Thoracic aorta (tissue), 2 donors: ENCODE results near the gene PSMG2. TPM values are rescaled to one million over a fixed set of nuclear protein-coding genes. Genes with fewer than 3 reads are reported as not detected.
A peak's percentile ranks its signal among the peaks of the same experiment; 100 is the strongest.

ENCODE experiments used
- ATAC-seq: fragments of 150-250 bp; one replicate; pipeline ENCODE4 v1.8.0; 2017; ENCODE audit warnings: low read depth; ENCODE audit not compliant: insufficient number of reproducible peaks, low FRiP score
- DNase-seq: peaks from one replicate; pipeline ENCODE4 v3.0.0-alpha.2; 2020; ENCODE audit warnings: low spot score
- H3K27ac ChIP-seq, 2 donors: fragments of 200-600 bp; sonication (generic); 1 replicate in 1 of 2; 2 replicates in 1 of 2; pipeline ENCODE4 v1.5.1; 2016; ENCODE audit warnings: mild to moderate bottlenecking in 2 of 2, moderate library complexity in 2 of 2
- H3K27me3 ChIP-seq: fragments of 200-600 bp; sonication (generic); replicated peaks from 2 replicates; pipeline ENCODE4 v1.6.0; 2016; ENCODE audit warnings: mild to moderate bottlenecking; ENCODE audit not compliant: insufficient read depth
- H3K36me3 ChIP-seq: fragments of 200-600 bp; sonication (generic); one replicate; pipeline ENCODE4 v1.5.1; 2016
- H3K4me1 ChIP-seq, 2 donors: fragments of 200-600 bp; sonication (generic); 1 replicate in 1 of 2; 2 replicates in 1 of 2; pipeline versions ENCODE4 v1.5.1 to v1.6.0; 2016; ENCODE audit warnings: low read depth in 2 of 2, mild to moderate bottlenecking in 1 of 2; ENCODE audit not compliant: control insufficient read depth in 1 of 2
- H3K4me3 ChIP-seq: fragments of 200-600 bp; sonication (generic); 2 replicates; pipeline ENCODE4 v1.5.1; 2016; ENCODE audit warnings: mild to moderate bottlenecking
- H3K9me3 ChIP-seq: fragments of 200-600 bp; sonication (generic); 2 replicates; pipeline ENCODE4 v1.5.1; 2016
- CTCF ChIP-seq: fragments of 200-600 bp; sonication (generic); IDR thresholded peaks from one replicate; pipeline ENCODE4 v1.5.1; 2019; ENCODE audit warnings: antibody characterized with exemption
- total RNA-seq, 2 donors: library from RNA; depleted of rRNA; stranded (reverse); fragments of >200 nt; gene quantifications; one replicate each; pipeline versions ENCODE4 v1.1.0 to v1.2.3, GENCODE V29; 2016

PSMG2 gene
- total RNA-seq, 2 donors from 2014 or later: 64.6 to 65.9 TPM

- Histone ChIP-seq H3K9me3 (no peaks in the 10 kb centered on the region), H3K4me3 (no peak overlapping the region), H3K27ac (no peak overlapping the region), H3K36me3 (peaks cover 8% of the 10 kb centered on the region), H3K27me3 (no peaks in the 10 kb centered on the region), H3K4me1 (peaks cover 23 to 27% of the 10 kb centered on the region in 2 donors)
- no peak for TF ChIP-seq CTCF
- ATAC-seq (no peak), DNase-seq (no peak)
Observed at GRCh38 chr18:12699747-12700146, 3.1 kb upstream of the PSMG2 start.

- H3K27ac ChIP-seq: no peak overlapping the region
- no peak for DNase-seq
- no peak for TF ChIP-seq CTCF
- no peaks in the 10 kb centered on the region for H3K9me3 ChIP-seq
- H3K36me3 ChIP-seq: peaks cover 8% of the 10 kb centered on the region
- peak overlapping the region; percentile 94 for H3K4me3 ChIP-seq
- ATAC-seq: no peak
- H3K27me3 ChIP-seq: no peaks in the 10 kb centered on the region
- peaks cover 23 to 34% of the 10 kb centered on the region in 2 donors for H3K4me1 ChIP-seq
Observed at GRCh38 chr18:12701161-12701560, 1.7 kb upstream of the PSMG2 start.

- ATAC-seq (no peak), DNase-seq (no peak)
- H3K27me3 ChIP-seq: no peaks in the 10 kb centered on the region
- peaks cover 18% of the 10 kb centered on the region for H3K36me3 ChIP-seq
- no peak for TF ChIP-seq CTCF
- peak overlapping the region; percentile 95 to 98 for H3K27ac ChIP-seq
- no peaks in the 10 kb centered on the region for H3K9me3 ChIP-seq
- H3K4me1 ChIP-seq: peaks cover 23 to 34% of the 10 kb centered on the region in 2 donors
- H3K4me3 ChIP-seq: peak overlapping the region; percentile 94
Observed at GRCh38 chr18:12703096-12703567, 290 bp downstream of the PSMG2 start.

DNA sequence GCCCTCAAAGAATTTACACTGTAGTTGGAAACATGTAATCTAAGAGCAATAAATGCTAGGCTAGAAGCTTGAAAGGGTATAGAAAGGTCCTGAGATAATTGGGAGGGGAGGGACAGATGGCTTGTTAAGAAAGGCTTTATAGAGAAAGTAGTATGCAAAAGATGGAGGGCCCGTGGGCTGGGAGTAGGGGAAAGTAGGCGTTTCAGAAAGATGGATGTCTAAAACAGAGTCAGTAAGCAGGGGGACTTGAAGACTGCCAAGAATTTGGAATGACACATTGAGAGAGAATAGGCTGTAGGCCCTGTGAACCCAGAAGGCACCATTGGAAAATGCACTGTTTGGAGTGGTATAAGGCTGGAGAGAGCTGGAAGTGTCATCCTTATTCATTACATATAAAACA, 822 bp downstream of the PSMG2 start:
- ATAC-seq (no peak), DNase-seq (no peak)
- Histone ChIP-seq H3K36me3 (peaks cover 21% of the 10 kb centered on the region), H3K4me3 (peak overlapping the region; percentile 94), H3K27ac (peak overlapping the region; percentile 95 to 98), H3K9me3 (no peaks in the 10 kb centered on the region), H3K27me3 (no peaks in the 10 kb centered on the region), H3K4me1 (peaks cover 23 to 34% of the 10 kb centered on the region in 2 donors)
- no peak for TF ChIP-seq CTCF

- Histone ChIP-seq H3K36me3 (peaks cover 36% of the 10 kb centered on the region), H3K4me3 (no peak overlapping the region), H3K9me3 (no peaks in the 10 kb centered on the region), H3K27ac (no peak overlapping the region), H3K4me1 (no peaks in the 10 kb centered on the region), H3K27me3 (no peaks in the 10 kb centered on the region)
- no peak for ATAC-seq
- no peak for DNase-seq
- no peak for TF ChIP-seq CTCF
Observed at GRCh38 chr18:12711446-12711845, 8.6 kb downstream of the PSMG2 start.
